Gastroesophageal sphincter (tissue), 4 donors: ENCODE data around the gene TGFBR3. TPM values are rescaled to one million over a fixed set of nuclear protein-coding genes. Genes with fewer than 3 reads are reported as not detected.
A peak's percentile ranks its signal among the peaks of the same experiment; 100 is the strongest.

Experiments used
- ATAC-seq: fragments of 150-250 bp; one replicate; pipeline ENCODE4 v1.9.1; 2016; ENCODE audit warnings: mild to moderate bottlenecking, moderate library complexity
- H3K27ac ChIP-seq, 4 donors: fragments of 200-600 bp; sonication (generic) in 3 of 4; 1 replicate in 3 of 4; 2 replicates in 1 of 4; pipeline ENCODE4 v1.5.1; 2016 to 2019
- H3K27me3 ChIP-seq: fragments of 200-600 bp; sonication (generic); one replicate; pipeline ENCODE4 v1.5.1; 2019
- H3K36me3 ChIP-seq, 2 donors: fragments of 200-600 bp; sonication (generic); one replicate each; pipeline ENCODE4 v1.5.1; 2019; ENCODE audit warnings: control low read depth in 1 of 2
- H3K4me1 ChIP-seq, 3 donors: fragments of 200-600 bp; sonication (generic); 1 replicate in 2 of 3; 2 replicates in 1 of 3; pipeline ENCODE4 v1.5.1; 2016 to 2019; ENCODE audit warnings: control low read depth in 2 of 3
- H3K4me3 ChIP-seq, 2 donors: fragments of 200-600 bp; sonication (generic); one replicate each; pipeline ENCODE4 v1.5.1; 2019; ENCODE audit warnings: mild to moderate bottlenecking in 1 of 2, moderate library complexity in 1 of 2
- H3K9me3 ChIP-seq, 3 donors: fragments of 200-600 bp; sonication (generic); one replicate each; pipeline ENCODE4 v1.5.1; 2017 to 2019; ENCODE audit warnings: control low read depth in 2 of 3
- EP300 ChIP-seq: sonication (generic); formaldehyde crosslinking; IDR thresholded peaks from one replicate; pipeline ENCODE4 v1.6.1; 2017; ENCODE audit warnings: antibody characterized with exemption, mild to moderate bottlenecking
- POLR2A ChIP-seq, 2 donors: fragments of 450-650 bp; IDR thresholded peaks; one replicate each; pipeline ENCODE4 v1.6.1; 2017; ENCODE audit warnings: antibody characterized with exemption in 2 of 2, mild to moderate bottlenecking in 2 of 2, moderate library complexity in 1 of 2
- POLR2AphosphoS5 ChIP-seq: sonication (generic); formaldehyde crosslinking; IDR thresholded peaks from one replicate; pipeline ENCODE4 v1.6.1; 2017; ENCODE audit warnings: antibody characterized with exemption
- WGBS, 2 donors: methylation state at CpG; one replicate each; pipeline ENCODE4 v1.1.5; 2018; ENCODE audit warnings: low coverage in 1 of 2; 5-methylcytosine and 5-hydroxymethylcytosine counted together
- total RNA-seq, 4 donors: library from RNA; depleted of rRNA; stranded (reverse); fragments of >200 nt; gene quantifications; one replicate each; pipeline ENCODE4 v1.1.0, GENCODE V29; 2016
- TF ChIP-seq, protein P1 (sequence below), 4 experiments: fragments of 200-600 bp in 2 of 4; fragments of 450-650 bp in 2 of 4; sonication (generic) in 1 of 4; IDR thresholded peaks; one replicate each; pipeline ENCODE4 v1.5.1; 2017 to 2019; ENCODE audit warnings: antibody characterized with exemption in 4 of 4, mild to moderate bottlenecking in 2 of 4, moderate library complexity in 2 of 4

Gene TGFBR3
- 100 to 1,000 TPM; 176 to 315 (median 248) TPM for total RNA-seq

DNA sequence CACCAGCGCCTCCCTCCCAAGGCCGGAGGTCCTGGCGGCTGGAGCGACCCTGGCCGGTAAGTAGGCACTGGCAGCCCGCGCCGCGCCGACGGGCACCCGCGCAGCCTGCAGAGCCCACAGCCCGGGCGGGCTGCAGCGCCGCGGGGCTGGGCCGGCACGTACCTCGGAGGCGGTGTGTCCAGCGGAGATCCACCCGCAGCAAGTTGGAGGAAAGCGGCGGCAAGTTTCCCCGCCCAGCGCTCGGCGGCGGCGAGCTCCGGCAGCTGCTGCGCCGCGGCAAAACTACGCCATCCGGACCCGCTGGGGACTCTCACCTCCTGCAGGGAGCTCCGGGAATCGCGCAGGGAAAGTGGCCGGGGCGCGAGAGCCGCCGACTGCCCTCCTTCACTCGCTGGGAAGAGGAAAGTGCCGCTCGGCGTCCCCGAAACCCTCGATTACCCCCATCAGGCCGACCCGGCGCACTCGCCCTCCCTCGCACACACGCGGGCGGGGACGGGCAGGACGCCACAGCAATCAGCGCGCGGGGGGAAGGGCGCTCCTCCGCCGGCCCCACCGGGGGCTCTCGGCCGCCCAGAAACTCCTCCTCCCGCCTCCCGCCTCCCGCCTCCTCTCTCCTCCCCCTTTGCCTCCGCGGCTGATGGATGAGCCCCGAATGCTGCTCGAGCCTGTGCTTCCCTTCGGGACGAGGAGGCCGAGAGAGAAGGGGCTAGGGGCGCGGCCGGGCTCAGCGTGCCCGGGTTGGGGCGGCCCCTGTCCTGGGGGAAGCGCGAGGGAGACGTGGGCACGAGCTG is at the start of gene TGFBR3:
TSS of gene TGFBR3 (minus strand) at position 436 of the 791 bp plus-strand sequence. CDS start 24,620 bp downstream, outside the sequence.
- H3K4me1 ChIP-seq: peaks cover 0 to 58% (median 13%) of the 10 kb centered on the region in 3 donors
- no CpG with 5 or more reads among the region's 92 CpGs for WGBS, 2 donors
- peak within 1 kb of the TSS; percentile 84 to 100 (median 94) for H3K27ac ChIP-seq
- no peaks in the 10 kb centered on the region for H3K36me3 ChIP-seq
- H3K27me3 ChIP-seq: no peaks in the 10 kb centered on the region
- no peaks in the 10 kb centered on the region for H3K9me3 ChIP-seq
- H3K4me3 ChIP-seq: peak within 1 kb of the TSS; percentile 67 to 99
- peak; percentile 98 for TF ChIP-seq POLR2AphosphoS5
- TF ChIP-seq, protein P1, sequence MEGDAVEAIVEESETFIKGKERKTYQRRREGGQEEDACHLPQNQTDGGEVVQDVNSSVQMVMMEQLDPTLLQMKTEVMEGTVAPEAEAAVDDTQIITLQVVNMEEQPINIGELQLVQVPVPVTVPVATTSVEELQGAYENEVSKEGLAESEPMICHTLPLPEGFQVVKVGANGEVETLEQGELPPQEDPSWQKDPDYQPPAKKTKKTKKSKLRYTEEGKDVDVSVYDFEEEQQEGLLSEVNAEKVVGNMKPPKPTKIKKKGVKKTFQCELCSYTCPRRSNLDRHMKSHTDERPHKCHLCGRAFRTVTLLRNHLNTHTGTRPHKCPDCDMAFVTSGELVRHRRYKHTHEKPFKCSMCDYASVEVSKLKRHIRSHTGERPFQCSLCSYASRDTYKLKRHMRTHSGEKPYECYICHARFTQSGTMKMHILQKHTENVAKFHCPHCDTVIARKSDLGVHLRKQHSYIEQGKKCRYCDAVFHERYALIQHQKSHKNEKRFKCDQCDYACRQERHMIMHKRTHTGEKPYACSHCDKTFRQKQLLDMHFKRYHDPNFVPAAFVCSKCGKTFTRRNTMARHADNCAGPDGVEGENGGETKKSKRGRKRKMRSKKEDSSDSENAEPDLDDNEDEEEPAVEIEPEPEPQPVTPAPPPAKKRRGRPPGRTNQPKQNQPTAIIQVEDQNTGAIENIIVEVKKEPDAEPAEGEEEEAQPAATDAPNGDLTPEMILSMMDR (IDR thresholded peaks at IDR 0.05): peak; percentile 11 to 75 (median 68)
- peak; percentile 90 to 94 for TF ChIP-seq POLR2A (IDR thresholded peaks at IDR 0.05)
- TF ChIP-seq EP300: no peak
- peak; percentile 98 for ATAC-seq

DNA sequence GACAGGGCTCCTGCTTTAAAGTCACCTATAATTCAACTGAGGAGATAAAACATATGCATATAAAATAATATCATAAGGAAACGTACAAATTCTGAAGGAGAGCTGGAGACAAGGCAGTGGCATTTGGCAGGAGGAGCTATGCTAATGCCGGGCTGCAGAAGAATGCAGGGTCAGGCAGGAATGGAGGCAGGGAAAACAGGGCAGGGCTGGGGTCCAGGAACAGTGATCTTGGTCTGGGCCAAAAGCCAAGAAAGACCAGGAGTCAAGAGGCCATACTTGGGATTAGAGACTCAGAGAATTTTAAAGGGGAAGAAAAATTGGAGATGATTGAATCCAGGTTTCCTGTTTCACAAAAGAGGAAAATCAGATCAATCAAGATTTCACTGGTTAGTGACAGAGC is 43.3 kb upstream of the TGFBR3 start:
- no peak for TF ChIP-seq EP300
- no peak for TF ChIP-seq POLR2A (IDR thresholded peaks at IDR 0.05)
- TF ChIP-seq POLR2AphosphoS5: no peak
- TF ChIP-seq, protein P1 (IDR thresholded peaks at IDR 0.05): no peak
- H3K4me1 ChIP-seq: peaks cover 0 to 6% (median 0%) of the 10 kb centered on the region in 3 donors
- H3K27ac ChIP-seq: no peak overlapping the region
- no peaks in the 10 kb centered on the region for H3K27me3 ChIP-seq
- 4 to 17% methylated on average over 2 of the region's 2 CpGs for WGBS, 2 donors
- H3K9me3 ChIP-seq: no peaks in the 10 kb centered on the region
- H3K36me3 ChIP-seq: no peaks in the 10 kb centered on the region
- no peak overlapping the region for H3K4me3 ChIP-seq
- ATAC-seq: no peak

DNA sequence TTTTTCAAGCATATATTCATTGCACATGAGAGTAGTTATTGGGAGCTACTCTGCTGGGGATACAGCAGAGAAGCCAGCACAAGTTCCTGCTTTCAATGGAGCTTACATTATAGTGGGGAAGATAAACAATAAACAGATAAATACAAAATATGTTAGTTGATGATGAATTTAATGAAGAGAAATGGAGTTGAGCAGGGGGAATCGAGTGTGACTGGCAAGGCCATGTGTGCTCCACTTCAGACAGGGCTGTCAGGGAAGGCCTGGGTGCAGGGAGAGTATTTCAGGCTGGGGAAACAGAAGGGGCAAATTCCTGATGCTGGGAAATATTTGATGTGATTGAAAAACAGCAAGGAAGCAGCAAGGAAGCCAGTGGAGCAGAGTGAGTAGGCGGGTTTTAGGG is 42.1 kb upstream of the TGFBR3 start:
- Histone ChIP-seq H3K9me3 (no peaks in the 10 kb centered on the region), H3K36me3 (no peaks in the 10 kb centered on the region), H3K4me3 (no peak overlapping the region), H3K27ac (no peak overlapping the region), H3K4me1 (peaks cover 0 to 6% (median 0%) of the 10 kb centered on the region in 3 donors), H3K27me3 (no peaks in the 10 kb centered on the region)
- no peak for ATAC-seq
- WGBS, 2 donors: 80 to 85% methylated on average over 1 to 2 of the region's 2 CpGs
- TF ChIP-seq, protein P1 (IDR thresholded peaks at IDR 0.05): no peak
- no peak for TF ChIP-seq POLR2A (IDR thresholded peaks at IDR 0.05)
- TF ChIP-seq EP300: no peak
- no peak for TF ChIP-seq POLR2AphosphoS5

- no peaks in the 10 kb centered on the region for H3K36me3 ChIP-seq
- 87 to 94% methylated on average over 3 to 4 of the region's 4 CpGs for WGBS, 2 donors
- TF ChIP-seq POLR2A (IDR thresholded peaks at IDR 0.05) (no peak), POLR2AphosphoS5 (no peak), EP300 (no peak)
- TF ChIP-seq, protein P1 (IDR thresholded peaks at IDR 0.05): no peak
- no peak for ATAC-seq
- H3K4me3 ChIP-seq: no peak overlapping the region
- no peaks in the 10 kb centered on the region for H3K27me3 ChIP-seq
- no peaks in the 10 kb centered on the region for H3K9me3 ChIP-seq
- H3K4me1 ChIP-seq: peaks cover 0 to 6% (median 0%) of the 10 kb centered on the region in 3 donors
- no peak overlapping the region for H3K27ac ChIP-seq
Observed at GRCh38 chr1:91925644-91926435, 39.9 kb upstream of the TGFBR3 start.
